Measurements from ENCODE around the gene BMF. TPM values are rescaled to one million over a fixed set of nuclear protein-coding genes. Genes with fewer than 3 reads are reported as not detected.
"Not testable (repeated sequence)": the region's sequence is repeated elsewhere in the genome, so short reads cannot be mapped to it uniquely, and the experiment has no call there.

BMF gene, protein sequence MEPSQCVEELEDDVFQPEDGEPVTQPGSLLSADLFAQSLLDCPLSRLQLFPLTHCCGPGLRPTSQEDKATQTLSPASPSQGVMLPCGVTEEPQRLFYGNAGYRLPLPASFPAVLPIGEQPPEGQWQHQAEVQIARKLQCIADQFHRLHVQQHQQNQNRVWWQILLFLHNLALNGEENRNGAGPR
- total RNA-seq = 10 to 100 TPM in 1 of 2 donors, 1 to 10 TPM in 1; 8.8 to 19.0 TPM

- intact Hi-C loops (cut with DNase I) = loop anchor here (5.0 kb wide), 2 partner anchors 62 to 163 kb away; no protein-coding TSS in a partner anchor
- H3K27ac ChIP-seq = peak within 1 kb of the TSS; percentile 85 to 93
- TF ChIP-seq POLR2AphosphoS5 (IDR thresholded peaks at IDR 0.05) = peak; percentile 97
- peak; percentile 95 for TF ChIP-seq POLR2A (IDR thresholded peaks at IDR 0.05)
- TF ChIP-seq, protein P1, sequence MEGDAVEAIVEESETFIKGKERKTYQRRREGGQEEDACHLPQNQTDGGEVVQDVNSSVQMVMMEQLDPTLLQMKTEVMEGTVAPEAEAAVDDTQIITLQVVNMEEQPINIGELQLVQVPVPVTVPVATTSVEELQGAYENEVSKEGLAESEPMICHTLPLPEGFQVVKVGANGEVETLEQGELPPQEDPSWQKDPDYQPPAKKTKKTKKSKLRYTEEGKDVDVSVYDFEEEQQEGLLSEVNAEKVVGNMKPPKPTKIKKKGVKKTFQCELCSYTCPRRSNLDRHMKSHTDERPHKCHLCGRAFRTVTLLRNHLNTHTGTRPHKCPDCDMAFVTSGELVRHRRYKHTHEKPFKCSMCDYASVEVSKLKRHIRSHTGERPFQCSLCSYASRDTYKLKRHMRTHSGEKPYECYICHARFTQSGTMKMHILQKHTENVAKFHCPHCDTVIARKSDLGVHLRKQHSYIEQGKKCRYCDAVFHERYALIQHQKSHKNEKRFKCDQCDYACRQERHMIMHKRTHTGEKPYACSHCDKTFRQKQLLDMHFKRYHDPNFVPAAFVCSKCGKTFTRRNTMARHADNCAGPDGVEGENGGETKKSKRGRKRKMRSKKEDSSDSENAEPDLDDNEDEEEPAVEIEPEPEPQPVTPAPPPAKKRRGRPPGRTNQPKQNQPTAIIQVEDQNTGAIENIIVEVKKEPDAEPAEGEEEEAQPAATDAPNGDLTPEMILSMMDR (IDR thresholded peaks at IDR 0.05) = peak in 2 of 4 experiments; percentile 49 to 52
- no peaks in the 10 kb centered on the region for H3K36me3 ChIP-seq
- peak; percentile 100 for DNase-seq (ENCODE audit: low spot score)
- no peaks in the 10 kb centered on the region for H3K27me3 ChIP-seq (replicated peaks; ENCODE audit: insufficient read depth)
- no peaks in the 10 kb centered on the region for H3K9me3 ChIP-seq
- WGBS = 2% methylated on average over 48 of the region's 48 CpGs
- peak within 1 kb of the TSS; percentile 93 to 96 for H3K4me3 ChIP-seq
- H3K4me1 ChIP-seq (replicated peaks) = peaks cover 35% of the 10 kb centered on the region
These were observed at the start of gene BMF for GRCh38 chr15:40108855-40109735. BMF (minus strand) TSS chr15:40108879; CDS start chr15:40106086, 2,793 bp downstream.

DNA sequence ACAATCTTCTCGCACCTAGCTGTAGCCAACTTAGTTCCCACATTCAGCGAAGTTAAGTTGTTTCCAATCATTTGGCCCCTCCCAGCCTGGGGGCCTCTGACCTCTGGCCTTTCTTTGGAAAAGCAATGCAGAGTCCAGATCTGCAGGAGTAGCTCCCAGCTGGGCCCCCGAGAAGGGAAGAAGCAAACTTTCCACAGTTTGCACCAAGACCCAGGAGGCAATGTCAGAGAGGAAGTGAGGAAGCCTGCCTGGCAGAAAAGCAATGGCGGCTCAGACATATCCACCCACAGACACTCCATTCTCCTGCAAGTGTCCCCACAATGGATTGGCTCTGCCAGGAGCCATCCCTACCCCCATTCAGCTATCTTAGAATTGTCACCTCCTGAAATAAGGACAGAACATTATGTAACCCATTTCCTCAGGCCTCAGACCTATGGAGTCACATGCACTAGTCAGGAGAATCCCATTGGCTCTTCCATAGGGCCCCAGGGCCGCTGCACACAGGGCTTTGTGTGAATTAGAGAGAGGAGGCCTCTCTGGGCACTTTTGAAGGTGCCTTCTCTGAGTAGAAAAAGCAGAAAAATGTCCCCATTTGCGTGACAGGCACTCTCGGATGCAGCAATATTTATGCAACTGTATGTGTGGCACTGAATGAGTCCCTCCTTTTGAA, 49.2 kb upstream of the BMF start:
- no peak overlapping the region for H3K4me3 ChIP-seq
- no peaks in the 10 kb centered on the region for H3K36me3 ChIP-seq
- no peak for DNase-seq (ENCODE audit: low spot score)
- H3K9me3 ChIP-seq = no peaks in the 10 kb centered on the region
- no peaks in the 10 kb centered on the region for H3K27me3 ChIP-seq (replicated peaks; ENCODE audit: insufficient read depth)
- TF ChIP-seq POLR2AphosphoS5 (IDR thresholded peaks at IDR 0.05) (no peak), POLR2A (IDR thresholded peaks at IDR 0.05) (no peak)
- TF ChIP-seq, protein P1 (IDR thresholded peaks at IDR 0.05) = no peak
- peaks cover 2% of the 10 kb centered on the region for H3K4me1 ChIP-seq (replicated peaks)
- 90% methylated on average over 7 of the region's 7 CpGs for WGBS
- intact Hi-C loops (cut with DNase I) = loop anchor here (5.0 kb wide), 1 partner anchor 46 kb away; no protein-coding TSS in a partner anchor
- H3K27ac ChIP-seq = no peak overlapping the region

GRCh38 chr15:40155270-40155910, 46.7 kb upstream of the BMF start:
- intact Hi-C loops (cut with DNase I) = loop anchor here (5.0 kb wide), 1 partner anchor 43 kb away; no protein-coding TSS in a partner anchor
- peak; percentile 59 for DNase-seq (ENCODE audit: low spot score)
- WGBS = 41% methylated on average over 5 of the region's 5 CpGs
- no peaks in the 10 kb centered on the region for H3K36me3 ChIP-seq
- H3K4me3 ChIP-seq = no peak overlapping the region
- TF ChIP-seq POLR2AphosphoS5 (IDR thresholded peaks at IDR 0.05) (peak; percentile 62), POLR2A (IDR thresholded peaks at IDR 0.05) (no peak)
- TF ChIP-seq, protein P1 (IDR thresholded peaks at IDR 0.05) = peak in 1 of 4 experiments; percentile 7
- H3K9me3 ChIP-seq = no peaks in the 10 kb centered on the region
- peaks cover 2% of the 10 kb centered on the region for H3K4me1 ChIP-seq (replicated peaks)
- H3K27me3 ChIP-seq (replicated peaks; ENCODE audit: insufficient read depth) = no peaks in the 10 kb centered on the region
- no peak overlapping the region for H3K27ac ChIP-seq

DNA sequence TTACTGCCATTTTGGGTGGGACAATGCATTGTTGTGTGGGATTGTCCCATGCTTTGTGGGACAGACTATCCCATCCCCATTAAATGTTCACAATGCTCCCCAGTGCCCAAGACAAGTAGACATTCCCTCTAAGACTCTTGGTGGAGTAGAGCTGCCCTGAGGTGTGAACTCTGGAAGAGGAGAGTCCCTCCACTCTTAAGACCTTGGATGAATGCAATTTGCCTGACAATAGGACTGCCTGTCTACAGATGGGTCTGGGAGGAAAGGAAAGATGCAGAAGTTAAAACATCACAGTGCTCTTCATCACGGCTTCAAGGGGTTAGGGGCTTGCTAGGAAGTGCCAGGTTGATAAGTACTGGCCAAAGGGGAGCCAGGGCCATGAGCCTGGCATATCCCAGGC, 46.1 kb upstream of the BMF start:
- H3K9me3 ChIP-seq; H3K27me3 ChIP-seq (replicated peaks; ENCODE audit: insufficient read depth); DNase-seq (ENCODE audit: low spot score); H3K36me3 ChIP-seq; H3K4me3 ChIP-seq; H3K27ac ChIP-seq; H3K4me1 ChIP-seq (replicated peaks): not testable (repeated sequence)
- WGBS = 80% methylated on average over 1 of the region's 1 CpG
- intact Hi-C loops (cut with DNase I) = loop anchor here (5.0 kb wide), 1 partner anchor 43 kb away; no protein-coding TSS in a partner anchor

All from prostate gland (tissue), 2 donors.